NCI-H128 (cell line): ENCODE data around the gene TBC1D12.
"Not testable (repeated sequence)": the region's sequence is repeated elsewhere in the genome, so short reads cannot be mapped to it uniquely, and the experiment has no call there.

Experiments used
- DNase-seq: peaks from one replicate; lab custom pipeline; 2025; ENCODE audit not compliant: unreplicated experiment; lab: John Stamatoyannopoulos, UW

Gene TBC1D12

GRCh38 chr10:94450782-94451181 lies 48.4 kb downstream of the TBC1D12 start:
- DNase-seq, result no peak

GRCh38 chr10:94451883-94452519 lies 49.7 kb downstream of the TBC1D12 start:
- DNase-seq, result no peak

DNA sequence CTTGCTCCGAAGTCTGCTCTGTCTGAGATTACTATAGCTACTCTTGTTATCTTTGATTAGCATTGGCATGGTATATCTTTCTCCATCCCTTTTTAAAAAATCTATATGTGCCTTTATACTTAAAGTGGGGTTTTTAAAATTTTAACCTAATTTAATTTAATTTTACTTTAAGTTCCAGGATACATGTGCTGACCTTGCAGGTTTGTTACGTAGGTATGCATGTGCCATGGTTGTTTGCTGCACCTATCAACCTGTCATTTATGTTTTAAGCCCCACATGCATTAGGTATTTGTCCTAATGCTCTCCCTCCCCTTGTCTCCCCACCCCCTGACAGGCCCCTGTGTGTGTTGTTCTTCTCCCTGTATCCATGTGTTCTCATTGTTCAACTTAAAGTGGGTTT lies 54.6 kb downstream of the TBC1D12 start:
- DNase-seq, result no peak

GRCh38 chr10:94459385-94459784 lies 57.0 kb downstream of the TBC1D12 start:
- no peak for DNase-seq

DNA sequence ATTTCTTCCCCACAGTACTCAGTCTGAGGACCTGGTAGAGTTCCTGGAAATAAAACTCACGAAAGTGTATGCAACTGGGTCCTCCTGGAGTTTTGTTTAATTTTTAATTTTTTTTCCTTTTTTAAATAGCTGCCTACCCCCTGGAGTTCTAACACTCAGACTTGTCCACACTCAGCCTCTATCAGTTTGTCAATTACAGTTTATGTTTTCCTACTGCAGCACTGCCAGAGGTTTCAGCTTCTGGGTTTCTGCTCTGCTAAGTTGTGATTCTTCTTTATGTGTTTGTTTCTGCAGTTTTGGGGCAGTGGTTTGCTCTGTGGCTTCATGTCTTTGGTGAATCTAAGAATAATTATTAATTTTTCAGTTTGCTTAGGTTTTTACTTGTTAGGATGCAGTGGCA lies 59.2 kb downstream of the TBC1D12 start:
- no peak for DNase-seq

DNA sequence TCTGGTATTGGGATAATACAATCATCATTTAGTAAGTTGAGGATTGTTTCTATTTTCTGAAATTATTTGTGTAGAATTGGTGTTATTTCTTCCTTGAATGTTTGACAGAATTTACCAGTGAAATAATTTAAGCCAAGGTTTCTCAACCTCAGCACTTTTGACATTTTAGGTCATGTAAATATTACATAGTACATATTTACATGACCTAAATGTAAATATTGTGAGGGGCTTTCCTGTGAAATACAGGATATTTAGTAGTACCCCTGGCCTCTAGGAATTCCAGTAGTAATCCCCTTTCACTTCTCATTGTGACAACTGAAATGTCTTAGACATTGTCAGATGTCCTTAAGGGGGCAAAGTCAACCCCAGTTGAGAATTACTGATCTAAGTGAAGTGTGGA lies 59.8 kb downstream of the TBC1D12 start:
- DNase-seq, result no peak

DNA sequence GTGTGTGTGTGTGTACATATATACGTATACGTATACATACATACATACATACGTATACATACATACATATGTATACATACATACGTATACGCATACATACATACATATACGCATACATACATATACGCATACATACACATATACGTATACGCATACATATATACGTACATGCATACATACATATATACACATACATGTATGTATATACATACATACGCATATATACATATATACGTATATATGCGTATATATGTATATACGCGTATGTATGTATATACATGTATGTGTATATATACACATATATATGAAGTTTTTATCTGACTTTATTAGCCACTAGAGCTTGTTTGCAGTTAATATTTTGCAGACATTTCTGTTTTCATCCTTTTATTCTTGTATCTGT lies 63.3 kb downstream of the TBC1D12 start:
- no peak for DNase-seq

GRCh38 chr10:94481410-94481809 lies 79.1 kb downstream of the TBC1D12 start:
- no peak for DNase-seq

GRCh38 chr10:94483970-94484369 lies 81.6 kb downstream of the TBC1D12 start:
- no peak for DNase-seq

DNA sequence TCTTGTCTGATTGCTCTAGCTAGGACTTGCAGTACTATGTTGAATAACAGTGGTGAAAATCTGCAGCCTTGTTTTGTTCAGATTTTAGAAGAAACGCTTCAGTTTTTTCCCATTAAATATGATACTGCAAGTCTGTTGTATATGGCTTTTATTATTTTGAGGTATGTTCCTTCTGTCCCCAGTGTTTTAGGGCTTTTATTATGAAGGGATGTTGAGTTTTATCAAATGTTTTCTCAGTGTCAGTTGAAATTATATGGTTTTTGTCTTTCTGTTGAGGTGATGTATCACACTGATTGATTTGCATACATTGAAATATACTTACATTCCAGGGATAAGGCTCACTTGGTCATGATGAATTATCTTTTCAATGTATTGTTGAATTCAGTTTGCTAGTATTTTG lies 82.8 kb downstream of the TBC1D12 start:
- DNase-seq, result no peak

DNA sequence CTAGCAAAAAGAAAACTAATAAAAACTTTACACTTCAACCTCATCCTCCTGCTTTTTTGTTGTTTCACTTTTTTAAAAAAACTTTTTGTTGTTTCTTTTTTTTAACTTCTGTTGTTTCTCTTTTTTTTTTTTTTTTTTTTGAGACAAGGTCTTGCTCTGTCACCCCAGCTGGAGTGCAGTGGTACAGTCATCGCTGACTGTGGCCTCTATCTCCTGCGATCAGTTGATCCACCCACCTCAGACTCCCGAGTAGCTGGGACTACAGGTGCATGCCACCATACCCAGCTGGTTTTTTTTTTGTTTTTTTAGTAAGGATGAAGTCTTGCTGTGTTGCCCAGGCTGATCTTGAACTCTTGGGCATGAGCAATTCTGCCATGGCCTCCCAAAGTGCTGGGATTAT lies 85.2 kb downstream of the TBC1D12 start:
- no peak for DNase-seq

DNA sequence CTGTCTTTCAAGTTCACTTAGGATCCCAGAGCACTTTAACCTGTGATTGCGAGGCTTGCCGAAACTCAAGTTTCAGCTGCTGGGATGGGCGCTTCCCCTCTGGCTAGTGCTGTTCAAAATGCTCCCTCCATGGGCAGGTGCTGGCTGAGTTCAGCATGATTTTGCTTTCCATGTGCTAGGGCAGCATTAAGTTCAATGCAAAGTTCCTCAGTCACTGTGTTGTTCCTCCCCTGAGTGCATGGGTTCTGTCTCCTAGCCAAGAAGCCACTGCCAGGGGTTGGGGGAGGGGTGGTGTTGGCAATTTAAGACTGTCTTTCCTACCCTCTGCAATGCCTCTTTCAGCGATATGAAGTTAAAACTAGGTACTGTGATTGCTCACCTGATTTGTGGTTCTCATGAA lies 86.8 kb downstream of the TBC1D12 start:
- no peak for DNase-seq

DNA sequence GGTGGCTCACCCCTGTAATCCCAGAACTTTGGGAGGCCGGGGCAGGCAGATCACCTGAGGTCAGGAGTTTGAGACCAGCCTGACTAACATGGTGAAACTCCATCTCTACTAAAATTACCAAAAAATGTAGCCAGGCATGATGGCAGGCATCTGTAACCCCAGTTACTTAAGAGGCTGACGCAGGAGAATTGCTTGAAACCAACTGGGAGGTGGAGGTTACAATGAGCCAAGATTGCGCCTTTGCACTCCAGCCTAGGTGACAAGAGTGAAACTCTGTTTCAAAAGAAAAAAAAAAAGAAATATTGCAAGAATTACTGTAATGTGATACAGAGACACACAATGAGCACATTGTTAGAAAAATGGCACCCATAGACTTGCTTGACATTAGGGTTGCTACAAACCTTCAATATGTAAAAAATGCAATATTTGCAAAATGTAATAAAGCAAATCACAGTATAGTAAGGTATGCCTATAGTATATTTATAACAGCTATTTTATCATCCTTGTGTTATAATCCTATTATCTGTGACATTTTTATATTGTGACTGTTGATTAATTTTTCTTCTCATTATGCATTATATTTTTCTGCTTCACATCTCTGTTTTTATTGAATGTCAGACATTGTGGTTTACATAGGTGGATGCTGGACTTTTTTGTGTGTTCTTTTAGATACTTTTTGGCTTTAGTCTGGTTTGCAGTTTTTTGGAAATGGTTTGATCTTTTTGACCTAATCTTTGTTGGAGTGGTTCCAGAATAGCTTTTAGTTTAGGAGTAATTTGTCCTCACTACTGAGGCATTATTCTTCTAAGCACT lies 87.8 kb downstream of the TBC1D12 start:
- no peak for DNase-seq

- DNase-seq, result no peak
Measured at GRCh38 chr10:94490789-94491039, 88.4 kb downstream of the TBC1D12 start.

GRCh38 chr10:94493463-94493862 lies 91.1 kb downstream of the TBC1D12 start:
- no peak for DNase-seq

DNA sequence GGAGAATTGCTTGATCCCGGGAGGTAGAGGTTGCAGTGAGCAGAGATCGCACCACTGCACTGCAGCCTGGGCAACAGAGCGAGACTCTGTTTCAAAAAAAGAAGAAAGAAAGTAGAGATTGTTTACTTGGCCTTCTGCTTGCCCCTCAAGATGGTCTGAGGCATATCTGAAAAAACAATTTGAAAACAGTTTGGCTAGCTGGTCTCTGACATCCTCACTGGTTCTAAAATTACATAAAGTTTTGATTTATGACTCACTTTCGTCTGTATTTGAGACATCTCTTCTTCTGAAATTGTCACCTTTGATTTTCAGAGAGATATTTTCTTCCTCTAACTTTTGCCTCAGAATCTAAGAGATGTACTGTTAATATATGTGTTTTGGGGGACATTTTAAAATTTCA lies 93.7 kb downstream of the TBC1D12 start:
- DNase-seq, result no peak

DNA sequence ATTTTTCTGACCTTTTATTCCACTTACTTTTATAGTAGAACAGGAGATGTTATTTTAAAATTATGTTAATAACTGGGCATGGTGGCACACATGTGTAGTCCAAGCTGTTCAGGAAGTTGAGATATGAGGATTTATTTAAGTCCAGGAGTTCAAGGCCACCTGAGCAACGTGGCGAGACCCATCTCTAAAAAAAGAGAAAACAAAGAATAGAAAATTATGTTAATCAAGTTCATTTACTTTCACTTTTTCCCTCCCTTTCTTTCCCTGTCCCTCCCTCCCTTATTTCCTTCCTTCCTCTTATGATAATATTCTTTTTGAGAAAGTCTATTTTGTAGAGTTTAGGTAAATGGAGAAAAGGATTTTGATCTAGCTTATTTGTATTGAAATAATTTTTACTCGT lies 94.3 kb downstream of the TBC1D12 start:
- no peak for DNase-seq

- DNase-seq, result no peak
Measured at GRCh38 chr10:94500063-94500462, 97.7 kb downstream of the TBC1D12 start.

DNA sequence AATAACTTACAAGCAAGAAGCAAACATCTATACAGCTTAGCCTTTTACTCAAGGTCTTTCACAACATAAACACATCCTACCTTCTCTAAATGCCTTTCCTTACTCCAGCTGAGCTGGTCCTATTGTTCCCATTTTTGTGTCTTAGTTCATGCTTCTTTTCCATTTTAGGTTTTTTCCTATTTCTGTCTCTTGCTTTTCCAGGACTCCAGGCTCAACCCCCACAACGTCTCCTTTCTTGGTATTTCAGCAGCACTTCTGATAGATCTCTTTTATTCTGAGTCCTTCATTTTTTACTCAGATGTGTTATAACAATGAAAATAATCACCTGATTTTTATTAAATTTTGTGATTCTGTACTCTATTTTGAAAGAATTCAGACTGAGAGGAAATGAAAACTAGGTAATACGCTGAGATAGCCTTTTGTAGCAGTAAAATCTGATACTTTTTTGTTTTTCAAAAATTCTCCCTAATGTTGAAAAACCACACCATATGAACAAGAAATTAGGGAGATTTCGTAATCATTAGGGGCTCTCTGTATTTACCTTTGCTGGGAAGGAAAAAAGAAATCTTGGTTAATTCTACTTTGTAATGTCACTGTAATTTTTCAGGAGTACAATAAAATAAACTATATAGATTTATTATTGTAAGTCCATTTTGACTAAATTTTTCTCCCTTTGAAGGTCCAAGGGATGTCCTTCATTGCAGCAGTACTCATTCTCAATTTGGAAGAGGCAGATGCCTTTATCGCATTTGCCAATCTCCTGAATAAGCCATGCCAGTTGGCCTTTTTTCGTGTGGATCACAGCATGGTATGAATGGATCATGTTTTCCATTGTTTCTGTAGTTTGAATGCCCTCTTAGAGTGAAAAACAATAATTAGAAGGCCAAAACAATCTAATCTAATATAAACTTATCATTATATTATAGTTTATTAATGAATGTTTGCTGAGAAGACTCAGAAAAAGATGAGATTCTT lies 119.2 kb downstream of the TBC1D12 start:
- no peak for DNase-seq

DNA sequence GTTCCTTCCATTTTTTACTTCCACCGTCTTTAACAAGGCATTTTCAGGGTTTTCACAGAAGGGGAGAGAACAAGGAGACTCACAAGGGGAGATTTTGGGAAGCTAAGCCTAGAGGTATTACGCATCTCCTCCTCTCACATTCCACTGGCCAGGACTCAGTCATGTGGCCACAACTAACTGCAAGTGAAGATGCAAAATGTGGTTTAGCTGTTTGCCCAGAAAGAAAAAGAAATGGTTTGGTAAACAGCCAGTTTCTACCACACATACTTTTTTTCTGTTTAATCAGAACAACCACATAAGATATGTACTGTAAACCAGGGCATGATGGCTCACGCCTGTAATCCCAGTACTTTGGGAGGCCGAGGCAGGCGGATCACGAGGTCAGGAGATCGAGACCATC lies 121.8 kb downstream of the TBC1D12 start:
- DNase-seq, result no peak

DNA sequence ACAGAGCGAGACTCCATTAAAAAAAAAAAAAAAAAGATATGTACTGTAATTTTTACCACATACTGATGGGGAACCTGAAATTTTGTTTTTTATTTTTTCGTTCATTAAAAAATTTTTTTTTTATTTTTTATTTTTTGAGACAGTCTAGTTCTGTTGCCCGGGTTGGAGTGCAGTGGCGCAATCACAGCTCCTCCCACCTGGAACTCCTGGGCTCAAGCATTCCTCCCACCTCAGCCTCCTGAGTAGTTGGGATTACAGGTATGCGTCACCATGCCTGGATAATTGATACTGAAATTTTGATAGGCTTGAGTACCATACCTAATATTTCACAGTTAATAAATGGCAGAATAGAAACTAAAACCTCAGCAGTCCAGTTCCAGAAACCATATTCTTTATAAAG lies 122.4 kb downstream of the TBC1D12 start:
- DNase-seq, result no peak

DNA sequence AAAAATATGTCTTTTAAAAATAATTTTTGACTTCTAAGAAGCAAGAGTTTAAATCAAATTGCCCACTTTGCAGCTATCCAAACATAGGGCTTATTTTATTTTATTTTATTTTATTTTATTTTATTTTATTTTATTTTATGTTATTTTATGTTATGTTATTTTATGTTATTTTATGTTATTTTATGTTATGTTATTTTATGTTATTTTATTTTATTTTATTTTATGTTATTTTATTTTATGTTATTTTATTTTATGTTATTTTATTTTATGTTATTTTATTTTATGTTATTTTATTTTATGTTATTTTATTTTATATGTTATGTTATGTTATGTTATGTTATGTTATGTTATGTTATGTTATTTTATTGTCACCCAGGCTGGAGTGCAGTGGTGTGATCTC lies 129.2 kb downstream of the TBC1D12 start:
- DNase-seq, result not testable (repeated sequence)
